IPS-NIHi11 (cell line): ENCODE results near the gene FNDC3B.

Source experiments
- DNase-seq: peaks from one replicate; pipeline ENCODE4 v3.0.0; 2012; ENCODE audit warnings: mixed read lengths, low spot score

The FNDC3B gene

DNA sequence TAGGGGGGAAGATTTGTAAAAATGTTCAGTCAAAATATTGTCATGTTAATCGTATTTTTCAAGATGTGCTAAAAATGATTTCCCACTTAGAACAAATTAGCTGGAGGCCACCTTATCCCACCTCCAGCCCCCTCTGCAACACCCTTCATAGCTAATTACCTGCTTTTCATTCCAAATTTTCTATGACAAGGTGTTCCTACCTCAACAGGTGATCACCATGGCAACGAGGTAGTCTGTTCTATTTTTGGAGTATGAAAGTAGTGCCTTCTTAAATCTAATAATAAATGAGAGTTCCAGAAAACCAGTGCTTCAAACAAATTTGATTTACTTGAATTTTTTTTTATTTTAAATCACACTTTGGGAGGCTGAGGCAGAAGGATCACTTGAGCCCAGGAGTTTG is 149.8 kb downstream of the FNDC3B start:
- DNase-seq: no peak

DNA sequence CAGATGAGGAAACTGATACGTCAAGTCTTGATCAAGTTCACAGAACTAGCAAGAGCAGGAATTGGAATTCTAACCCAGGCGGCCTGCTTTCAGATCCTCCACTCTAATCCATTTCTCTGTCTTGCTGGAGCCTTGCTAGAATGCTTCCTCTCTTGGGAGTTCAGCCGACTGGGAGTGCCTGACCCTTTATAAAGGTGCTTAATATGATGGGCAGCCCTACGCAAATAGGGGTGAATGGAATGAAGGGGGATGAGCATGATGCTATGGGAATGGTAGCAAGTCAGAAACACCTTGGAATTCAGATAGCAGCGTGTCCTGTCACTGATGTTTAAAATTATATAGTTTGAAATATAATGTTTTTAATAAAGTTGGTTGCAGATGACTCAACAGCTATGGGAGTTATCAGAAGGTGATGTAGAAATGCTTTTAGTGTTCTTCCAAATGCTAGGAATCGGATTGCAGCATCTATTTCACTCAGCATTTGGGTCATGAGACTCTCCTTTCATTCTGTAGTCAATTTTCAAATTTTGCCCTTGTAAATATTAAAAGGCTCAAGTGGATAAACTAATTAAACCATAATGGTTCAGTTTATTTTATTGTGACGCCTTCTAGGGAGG is 150.7 kb downstream of the FNDC3B start:
- no peak for DNase-seq

DNA sequence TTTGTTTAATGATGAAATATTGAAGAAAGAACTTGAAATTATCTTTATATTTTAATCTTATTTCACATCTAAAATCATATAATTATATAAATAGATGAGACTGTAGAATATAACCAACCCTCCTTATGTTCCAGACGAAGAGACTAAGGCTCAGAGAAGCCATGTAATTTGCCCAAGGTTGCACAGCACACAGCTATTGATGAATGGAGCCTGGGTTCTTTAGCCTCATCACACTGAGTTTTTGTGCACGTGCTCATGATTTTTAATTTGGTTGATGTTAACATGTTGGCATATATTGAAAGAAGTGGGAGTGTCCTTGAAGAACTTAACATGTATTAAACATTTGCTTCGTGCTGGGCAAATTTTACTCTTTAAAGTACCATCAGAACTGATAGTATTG is 151.6 kb downstream of the FNDC3B start:
- no peak for DNase-seq

DNA sequence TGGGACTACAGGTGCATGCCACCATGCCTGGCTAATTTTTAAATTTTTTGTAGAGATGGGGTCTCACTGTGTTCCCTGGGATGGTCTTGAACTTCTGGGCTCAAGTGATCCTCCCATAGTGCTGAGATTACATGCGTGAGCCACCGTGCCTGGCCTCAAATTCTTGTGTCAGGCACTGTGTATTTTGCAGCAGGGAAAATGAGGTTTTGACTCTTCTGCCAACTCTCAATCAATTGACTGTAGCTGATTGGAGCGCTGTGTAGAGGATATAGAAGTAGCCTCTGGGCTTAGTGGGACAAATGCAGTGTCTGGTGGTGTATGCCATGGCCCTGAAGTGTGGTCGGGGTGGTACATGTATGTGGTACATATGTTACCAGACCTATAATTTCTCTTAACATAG is 152.3 kb downstream of the FNDC3B start:
- no peak for DNase-seq

DNA sequence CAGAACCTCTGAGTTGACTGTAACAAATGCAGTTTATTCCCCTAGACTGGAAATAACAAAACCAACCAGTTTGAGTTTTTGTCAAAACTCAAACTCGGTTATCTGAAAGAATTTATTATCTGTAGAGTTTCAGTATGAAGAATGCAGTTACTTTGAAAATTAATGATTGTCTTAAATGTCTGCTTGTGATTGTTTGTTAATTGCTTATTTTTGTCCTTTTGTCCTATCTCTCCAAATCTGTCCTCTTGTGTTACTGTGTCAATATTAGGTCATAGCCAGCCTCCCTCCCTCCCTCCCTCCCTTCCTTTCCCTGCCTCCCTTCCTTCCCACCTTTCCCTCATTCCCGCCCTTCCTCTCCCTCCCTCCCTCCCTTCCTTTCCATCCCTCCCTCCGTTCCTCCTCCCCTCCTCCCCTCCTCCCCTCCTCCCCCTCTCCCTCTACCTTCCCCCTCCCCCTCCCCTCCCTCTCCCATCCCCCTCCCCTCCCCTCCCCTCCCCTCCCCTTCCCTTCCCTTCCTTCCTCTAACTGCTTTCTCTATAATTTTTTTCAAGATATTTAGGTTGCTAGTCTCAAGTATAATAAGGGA is 153.5 kb downstream of the FNDC3B start:
- no peak for DNase-seq

DNA sequence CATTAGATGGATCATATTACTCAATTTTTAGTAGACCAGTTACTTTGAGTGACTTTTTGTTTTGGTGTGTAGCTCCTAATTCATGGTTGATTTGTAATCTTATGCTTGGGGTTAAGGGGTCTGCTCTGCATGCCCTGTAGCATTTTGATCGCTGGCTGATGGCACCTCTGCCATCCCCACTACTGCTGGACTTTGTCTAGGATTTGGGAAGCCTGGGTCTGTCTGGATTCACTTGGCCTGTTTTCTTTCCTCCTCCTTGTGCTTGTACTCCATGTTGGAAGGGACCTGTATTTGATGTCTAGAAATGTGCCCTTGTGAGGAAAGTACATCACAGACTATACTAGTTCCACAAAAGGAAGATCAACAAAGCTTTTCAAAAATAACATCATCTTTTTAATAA is 154.1 kb downstream of the FNDC3B start:
- no peak for DNase-seq

DNA sequence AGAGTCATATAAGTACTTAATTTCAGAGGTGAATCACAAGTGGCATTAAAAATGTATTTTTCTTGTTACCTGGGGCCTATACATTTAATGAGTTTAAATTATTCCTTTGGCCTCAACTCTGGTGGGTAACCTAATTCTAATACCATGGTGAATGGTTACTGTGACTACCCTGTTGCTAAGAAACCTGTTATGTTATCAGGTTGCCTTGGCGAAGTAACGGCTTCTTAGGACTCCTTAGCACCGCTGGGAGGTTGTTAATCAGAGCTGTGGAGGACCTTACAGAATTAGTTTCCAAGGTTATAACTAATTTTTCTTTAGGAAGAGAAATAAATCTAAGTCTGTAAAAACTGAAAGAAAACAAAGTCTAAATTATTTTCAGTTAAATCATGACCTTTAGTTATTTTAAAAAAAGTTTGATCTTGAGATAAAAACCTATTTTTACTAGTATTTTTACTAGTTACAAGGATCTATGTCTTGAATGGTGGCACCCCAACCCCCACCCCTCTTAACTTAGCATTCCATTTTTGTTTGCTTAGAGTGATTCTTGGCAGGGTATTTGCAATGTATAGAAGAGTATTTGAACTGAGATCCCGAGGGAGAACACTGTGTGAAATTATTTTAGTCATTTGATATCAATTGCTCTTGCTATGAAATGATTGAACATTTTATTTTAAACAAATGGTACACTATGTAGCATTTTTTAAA is 155.5 kb downstream of the FNDC3B start:
- peak; percentile 56 for DNase-seq

DNA sequence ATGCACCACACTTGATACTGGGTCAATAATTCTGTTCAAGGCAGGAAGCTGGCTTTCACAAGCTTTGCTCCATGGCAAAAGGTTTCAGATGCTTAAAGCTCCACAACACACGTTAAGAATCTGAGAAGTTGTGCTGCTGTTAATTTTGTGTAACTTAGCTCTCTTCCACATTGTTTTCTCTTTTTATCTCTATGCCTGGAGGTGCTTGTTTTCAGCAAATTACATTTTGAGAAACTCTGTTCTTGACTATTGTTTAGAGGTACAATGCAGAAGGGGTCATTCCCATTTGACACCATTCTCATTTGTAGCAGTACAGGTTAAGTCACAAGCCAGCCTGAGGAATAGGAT is 156.0 kb downstream of the FNDC3B start:
- DNase-seq: no peak

DNA sequence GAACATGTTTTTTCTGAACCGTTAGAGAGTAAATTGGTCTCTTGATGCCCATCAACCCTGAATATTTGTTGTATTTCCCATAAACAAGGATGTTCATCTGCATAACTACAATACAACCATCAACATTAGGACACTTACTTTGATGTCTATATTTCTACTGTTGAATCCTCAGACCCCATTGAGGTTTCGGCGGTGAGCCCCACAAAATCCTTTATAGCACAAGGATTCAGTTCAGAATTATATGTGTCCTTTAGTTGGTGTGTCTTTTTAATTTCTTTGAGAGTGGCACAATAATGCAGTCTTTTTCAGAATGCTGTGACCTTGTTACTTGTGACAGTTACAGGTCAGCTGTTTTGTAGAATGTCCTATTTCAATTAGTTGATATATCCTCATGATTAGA is 158.0 kb downstream of the FNDC3B start:
- no peak for DNase-seq

DNA sequence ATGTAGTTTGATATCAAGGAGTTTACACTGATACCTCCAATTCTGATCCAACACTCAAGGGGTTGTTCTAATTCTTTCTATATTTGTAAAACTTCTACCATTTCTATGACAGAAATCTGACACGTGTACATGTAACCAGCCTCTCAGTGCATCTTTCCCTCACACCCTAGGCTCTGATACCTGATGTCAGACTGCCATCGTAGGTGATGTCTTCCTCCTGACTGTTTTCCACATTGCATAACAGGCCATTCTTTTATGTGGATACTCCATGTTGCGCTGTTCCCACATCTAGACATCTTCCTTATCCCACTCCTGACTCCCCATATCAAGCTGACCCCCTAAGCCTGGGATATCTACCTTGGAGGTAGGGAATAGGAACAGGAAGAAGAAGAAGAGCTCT is 159.1 kb downstream of the FNDC3B start:
- no peak for DNase-seq

DNA sequence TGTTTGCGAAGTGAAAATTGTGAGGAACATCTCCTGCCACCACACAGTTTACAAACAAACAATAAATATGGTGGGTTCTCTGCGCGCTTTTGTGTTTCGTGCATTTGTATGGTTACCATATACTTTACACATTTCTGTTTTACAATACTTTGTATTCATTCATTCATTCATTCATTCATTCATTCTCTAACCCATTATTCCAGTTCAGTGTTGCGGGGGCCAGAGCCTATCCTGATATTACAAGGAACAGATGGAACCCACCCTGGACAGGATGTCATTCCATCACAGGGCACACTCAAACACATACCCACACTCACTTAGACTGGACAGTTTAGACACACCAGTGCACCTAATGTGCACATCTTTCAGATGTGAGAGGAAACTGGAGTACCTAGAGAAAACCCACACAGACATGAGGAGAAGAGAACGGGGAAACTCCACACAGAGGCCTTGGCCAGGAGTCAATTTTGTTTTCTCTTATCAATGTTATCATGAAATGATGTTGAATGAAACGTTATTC is 160.5 kb downstream of the FNDC3B start:
- no peak for DNase-seq

DNA sequence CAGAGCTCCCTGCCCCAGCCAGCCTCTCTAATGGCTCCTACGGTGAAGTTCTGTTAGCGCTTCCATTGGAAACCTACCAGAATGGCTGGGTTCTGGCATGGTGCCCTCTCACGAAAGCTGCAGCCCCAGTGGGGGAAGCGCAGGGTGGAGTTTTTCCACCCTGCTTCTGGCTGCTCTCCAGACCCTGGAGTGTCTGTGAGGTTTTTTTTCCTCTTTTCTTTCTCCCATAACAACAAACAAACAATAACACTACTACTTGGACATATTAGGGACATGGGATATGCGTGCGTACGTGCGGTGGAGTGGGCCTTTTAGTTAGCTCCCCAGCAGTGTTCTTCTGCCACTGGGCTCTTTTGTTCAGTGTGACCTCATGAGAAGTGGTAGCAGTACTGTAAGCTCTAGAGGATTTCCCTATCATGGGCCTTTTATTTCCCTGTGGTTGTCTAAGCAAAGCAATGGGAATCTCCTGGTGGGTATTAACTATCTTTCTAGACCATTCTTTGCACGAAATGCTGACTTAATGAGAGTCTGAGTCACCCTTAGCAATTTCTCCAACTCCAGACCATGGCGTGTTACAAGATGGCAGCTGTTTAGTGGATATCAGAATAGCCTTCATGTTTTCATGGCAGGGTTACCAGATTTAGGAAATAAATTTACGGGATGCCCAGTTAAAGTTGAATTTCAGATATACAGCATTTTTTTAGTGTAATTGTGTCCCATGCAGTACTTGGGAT is 161.9 kb downstream of the FNDC3B start:
- DNase-seq: peak; percentile 46

DNA sequence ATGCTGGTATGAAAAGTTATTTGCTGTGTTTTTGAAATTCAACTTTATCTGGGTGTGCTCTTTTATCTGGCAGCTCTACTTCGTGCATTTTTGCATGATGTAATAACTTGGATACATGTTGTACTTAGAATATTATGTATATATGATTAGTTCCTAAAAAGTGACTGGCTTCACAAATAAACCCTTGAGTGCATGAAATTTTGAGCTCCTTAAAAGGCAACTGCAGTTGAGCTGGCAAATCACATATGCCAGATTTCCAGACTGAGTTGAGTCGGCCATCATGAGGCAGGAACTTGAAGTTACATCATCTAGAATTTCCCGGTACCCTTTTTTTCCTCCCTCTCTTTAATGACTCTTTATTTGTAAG is 162.5 kb downstream of the FNDC3B start:
- DNase-seq: no peak

DNA sequence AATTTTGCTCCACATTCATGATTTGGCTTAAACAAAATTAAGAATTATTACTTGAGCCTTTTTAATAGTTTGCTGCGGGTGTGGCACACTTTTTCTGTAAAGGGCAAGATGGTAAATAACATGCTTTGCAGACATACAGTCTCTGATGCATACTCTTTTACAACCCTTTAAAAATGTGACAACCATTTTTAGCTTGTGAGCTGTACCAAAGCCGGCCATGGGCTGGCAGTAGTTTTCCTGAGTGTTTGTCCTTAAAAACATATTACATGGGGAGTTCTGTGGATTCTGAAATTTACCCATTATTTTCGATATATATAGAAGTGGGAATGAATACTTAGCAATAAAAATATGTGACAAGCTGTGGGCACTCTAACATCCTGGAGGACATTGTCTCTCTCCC is 163.4 kb downstream of the FNDC3B start:
- DNase-seq: no peak

DNA sequence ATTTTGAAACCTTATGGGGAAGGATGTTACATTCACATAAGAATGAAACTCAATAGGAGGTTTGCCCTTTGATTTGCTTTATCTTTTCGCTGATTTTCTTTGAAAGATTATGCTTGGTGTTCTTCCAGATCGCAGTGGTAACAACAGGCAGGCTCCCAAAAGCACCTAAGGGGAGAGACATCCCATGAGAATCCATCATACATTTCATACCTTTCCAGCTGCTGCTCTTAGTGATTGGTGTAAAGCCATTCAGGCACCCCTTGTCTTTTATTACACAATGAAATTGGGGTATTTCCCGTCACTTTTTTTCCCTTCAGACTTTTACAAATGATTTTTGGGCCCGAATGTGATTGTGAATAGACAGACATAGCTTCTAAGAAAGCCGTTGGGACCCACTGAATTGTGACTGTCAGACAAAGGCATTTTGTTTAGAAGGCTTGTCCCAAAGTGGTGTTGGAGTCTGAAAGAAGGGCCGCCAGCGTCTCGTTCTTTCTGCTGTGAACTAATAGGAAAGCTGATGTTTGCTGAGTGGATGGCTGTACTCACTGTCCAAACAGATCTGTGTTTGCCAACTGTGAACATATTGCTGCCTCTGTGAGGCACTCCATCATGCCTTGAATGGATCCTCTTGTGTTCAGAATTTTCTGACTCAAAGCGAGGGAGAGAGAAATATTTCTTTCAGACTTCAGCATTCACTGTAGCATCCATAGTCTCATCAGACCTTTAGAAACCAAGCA is 164.3 kb downstream of the FNDC3B start:
- no peak for DNase-seq

DNA sequence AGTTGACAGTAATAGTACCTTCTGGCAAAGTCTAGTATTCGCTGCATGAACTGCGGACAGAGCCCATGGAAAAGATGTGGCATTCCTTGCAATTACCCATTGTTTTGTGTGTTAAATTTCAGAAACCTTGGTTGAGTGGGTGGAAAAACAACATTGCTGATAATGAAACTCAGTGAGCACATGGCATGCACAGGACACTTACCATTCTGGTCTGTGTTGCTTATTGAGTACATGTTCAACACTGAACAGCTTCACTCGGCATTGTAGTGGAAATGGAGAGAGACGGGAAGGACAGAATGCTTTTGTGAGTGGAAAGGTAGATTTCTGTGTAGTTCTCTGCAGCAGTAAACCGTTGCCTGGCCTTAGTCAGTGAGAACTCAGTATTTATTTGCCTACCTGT is 165.3 kb downstream of the FNDC3B start:
- no peak for DNase-seq

DNA sequence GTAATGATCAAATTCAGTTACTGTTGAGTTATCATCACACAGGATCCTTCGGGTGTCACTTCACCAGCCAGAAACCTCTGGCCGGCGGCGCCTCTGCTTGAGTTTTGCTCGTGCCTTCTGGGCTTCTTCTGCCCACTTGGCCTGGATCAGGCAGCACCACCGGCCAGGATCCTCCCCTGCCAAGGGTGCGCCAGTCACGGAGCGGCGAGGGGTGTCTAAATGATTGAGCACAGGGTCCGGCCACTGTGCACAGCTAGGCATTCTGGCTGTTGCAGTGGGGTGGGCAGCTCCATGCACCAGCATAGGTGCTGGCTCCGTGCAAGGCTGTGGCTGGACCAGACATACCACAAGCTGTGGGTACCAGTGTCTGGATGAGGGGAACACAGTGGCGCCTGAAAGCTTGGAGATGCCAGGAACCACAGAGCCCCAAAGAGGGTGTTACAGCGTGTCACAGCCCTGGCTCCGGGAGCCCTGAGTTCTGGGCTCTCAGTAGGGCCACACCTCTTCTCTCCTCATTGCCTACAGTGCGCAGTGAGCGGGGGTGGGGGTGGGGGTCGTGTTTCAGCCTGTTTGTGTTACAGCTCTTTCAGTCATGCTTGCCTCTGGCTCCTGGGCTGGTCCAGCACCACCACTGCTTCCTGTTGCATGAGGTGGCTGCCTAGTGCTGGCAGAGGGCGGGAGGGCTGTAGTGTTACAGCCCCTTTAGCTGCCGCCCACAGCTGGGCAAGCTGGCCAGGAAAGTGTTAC is 169.4 kb downstream of the FNDC3B start:
- DNase-seq: peak; percentile 50

DNA sequence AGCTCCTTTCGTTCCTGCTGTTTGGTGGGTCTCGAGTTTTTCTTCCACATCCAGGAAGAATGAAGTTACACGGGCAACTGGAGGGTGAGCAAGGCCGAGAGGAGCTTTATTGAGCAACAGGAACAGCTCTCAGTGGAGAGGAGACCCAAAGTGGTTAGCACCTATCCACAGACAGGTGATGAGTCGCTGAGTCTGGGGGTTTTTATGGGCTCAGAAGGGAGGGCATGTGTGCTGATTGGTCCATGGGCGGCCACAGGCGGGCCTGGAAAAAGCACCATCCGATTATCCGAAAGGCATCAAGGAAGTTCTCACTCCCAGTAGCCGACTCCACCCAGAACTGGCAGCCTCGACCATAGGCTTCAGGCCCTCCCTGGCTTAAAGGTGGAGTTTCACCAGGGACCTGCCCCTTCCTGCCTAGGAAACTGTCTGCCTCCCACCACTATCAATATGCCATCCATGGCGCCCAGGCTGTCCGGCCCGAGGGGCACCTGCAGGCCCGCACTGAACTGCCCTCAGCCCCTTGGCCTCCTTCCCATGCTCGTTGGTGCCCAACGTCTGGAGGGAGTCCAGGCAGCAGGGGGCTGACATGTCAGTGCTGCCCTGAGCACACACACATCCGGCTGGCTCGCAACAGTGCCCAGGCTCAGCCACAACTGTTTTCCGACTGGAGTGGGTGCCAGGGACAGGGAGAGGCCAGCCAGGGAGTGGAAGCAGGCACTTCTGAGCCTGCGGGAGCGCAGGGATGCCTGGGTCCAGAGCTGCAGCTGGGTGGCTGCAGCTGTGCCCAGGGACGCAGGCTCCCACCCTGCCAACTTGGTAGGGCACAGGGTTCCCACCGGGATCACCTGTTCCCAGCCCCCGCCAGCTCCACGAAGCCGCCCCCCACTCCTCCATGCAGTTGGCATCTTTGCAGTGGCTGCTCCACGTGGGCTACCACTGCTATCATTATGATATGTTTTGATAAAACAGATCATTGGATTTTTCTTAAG is 170.2 kb downstream of the FNDC3B start:
- no peak for DNase-seq

DNA sequence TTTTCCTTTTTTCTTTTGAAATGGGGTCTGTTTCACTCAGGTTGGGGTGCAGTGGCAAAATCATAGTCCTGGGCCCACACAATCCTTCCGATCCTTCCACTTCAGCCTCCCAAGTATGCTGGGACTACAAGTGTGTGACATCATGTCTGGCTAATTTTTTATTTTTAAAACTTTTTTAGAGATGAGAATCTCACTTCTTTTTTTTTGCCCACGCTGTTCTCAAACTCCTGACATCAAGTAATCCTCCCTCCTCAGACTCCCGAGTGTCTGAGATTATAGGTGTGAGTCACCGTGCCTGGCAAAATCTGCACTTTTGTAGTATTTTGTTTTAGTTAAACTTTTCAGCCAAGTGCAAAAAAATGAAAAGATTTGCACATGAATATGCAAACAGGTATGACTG is 171.0 kb downstream of the FNDC3B start:
- DNase-seq: no peak

DNA sequence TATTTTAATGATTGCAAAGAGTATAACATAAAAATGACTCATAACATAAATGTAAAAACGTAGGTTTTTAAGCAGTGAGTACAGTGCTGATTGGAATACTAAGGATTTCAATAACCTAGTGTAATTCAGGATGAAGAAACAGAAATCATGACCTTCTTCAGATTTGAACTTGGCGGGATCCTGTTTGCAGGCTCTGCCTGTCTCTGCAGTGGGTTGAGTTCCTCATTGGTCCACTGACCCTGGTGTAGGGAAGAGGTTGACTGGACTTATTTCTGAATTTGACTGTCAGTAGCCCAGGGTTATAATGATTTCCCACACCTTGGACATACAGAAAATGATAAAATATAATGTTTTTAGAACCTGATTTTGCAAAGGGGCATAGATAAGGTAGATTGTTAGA is 171.7 kb downstream of the FNDC3B start:
- no peak for DNase-seq
